Calu3 (cell line): ENCODE data around the gene FRMPD2. TPM values are rescaled to one million over a fixed set of nuclear protein-coding genes. Genes with fewer than 3 reads are reported as not detected.

Source experiments
- BruUV-seq: library from RNA; stranded (reverse); fragments of 400-500 nt; replicated peaks from 2 replicates; lab custom pipeline; 2021; lab: Mats Ljungman, UMichigan
- CTCF ChIA-PET: fragments of 300-600 bp; sonication (Branson Sonifier 250); formaldehyde crosslinking; loops from one replicate; lab custom pipeline; 2022; ENCODE audit warnings: antibody characterized with exemption; lab: Charles Lee
- DNase-seq: peaks from one replicate; pipeline ENCODE4 v3.0.0; 2022
- H3K27ac Mint-ChIP-seq: one replicate; pipeline ENCODE4 v1.8.0; 2022; ENCODE audit warnings: mixed read lengths; ENCODE audit not compliant: unreplicated experiment
- H3K27me3 Mint-ChIP-seq: one replicate; pipeline ENCODE4 v1.8.0; 2022; ENCODE audit warnings: mixed read lengths; ENCODE audit not compliant: unreplicated experiment
- H3K36me3 Mint-ChIP-seq: one replicate; pipeline ENCODE4 v1.8.0; 2022; ENCODE audit warnings: mild to moderate bottlenecking, moderate library complexity, mixed read lengths; ENCODE audit not compliant: insufficient read depth, unreplicated experiment
- H3K4me1 Mint-ChIP-seq: one replicate; pipeline ENCODE4 v1.8.0; 2022; ENCODE audit warnings: mild to moderate bottlenecking, low read depth, mixed read lengths; ENCODE audit not compliant: unreplicated experiment
- H3K4me3 Mint-ChIP-seq: one replicate; pipeline ENCODE4 v1.8.0; 2022; ENCODE audit warnings: mild to moderate bottlenecking, low read depth, moderate library complexity, mixed read lengths; ENCODE audit not compliant: unreplicated experiment
- H3K9me3 Mint-ChIP-seq: one replicate; pipeline ENCODE4 v1.8.0; 2022; ENCODE audit warnings: low read depth, mixed read lengths; ENCODE audit not compliant: unreplicated experiment
- intact Hi-C: fragments of 100-400 bp; cut with micrococcal nuclease; formaldehyde crosslinking; loops from one replicate; pipeline ENCODE4 v1.10.0; 2022; ENCODE audit not compliant: unreplicated experiment
- total RNA-seq: library from RNA; stranded (reverse); gene quantifications from 2 replicates; pipeline ENCODE4 v1.2.3, GENCODE V29; 2022
- TF ChIP-seq, protein P1 (sequence below): fragments of 200-600 bp; IDR thresholded peaks from one replicate; pipeline ENCODE4 v1.8.0; 2022; ENCODE audit warnings: antibody characterized with exemption; ENCODE audit not compliant: unreplicated experiment

FRMPD2 gene
- total RNA-seq, 1 experiment from 2014 or later: 1.9 TPM

GRCh38 chr10:48294431-48294830, 19.9 kb upstream of the FRMPD2 start:
- no peak overlapping the region for H3K27ac Mint-ChIP-seq

GRCh38 chr10:48292616-48293015, 18.1 kb upstream of the FRMPD2 start:
- TF ChIP-seq, protein P1, sequence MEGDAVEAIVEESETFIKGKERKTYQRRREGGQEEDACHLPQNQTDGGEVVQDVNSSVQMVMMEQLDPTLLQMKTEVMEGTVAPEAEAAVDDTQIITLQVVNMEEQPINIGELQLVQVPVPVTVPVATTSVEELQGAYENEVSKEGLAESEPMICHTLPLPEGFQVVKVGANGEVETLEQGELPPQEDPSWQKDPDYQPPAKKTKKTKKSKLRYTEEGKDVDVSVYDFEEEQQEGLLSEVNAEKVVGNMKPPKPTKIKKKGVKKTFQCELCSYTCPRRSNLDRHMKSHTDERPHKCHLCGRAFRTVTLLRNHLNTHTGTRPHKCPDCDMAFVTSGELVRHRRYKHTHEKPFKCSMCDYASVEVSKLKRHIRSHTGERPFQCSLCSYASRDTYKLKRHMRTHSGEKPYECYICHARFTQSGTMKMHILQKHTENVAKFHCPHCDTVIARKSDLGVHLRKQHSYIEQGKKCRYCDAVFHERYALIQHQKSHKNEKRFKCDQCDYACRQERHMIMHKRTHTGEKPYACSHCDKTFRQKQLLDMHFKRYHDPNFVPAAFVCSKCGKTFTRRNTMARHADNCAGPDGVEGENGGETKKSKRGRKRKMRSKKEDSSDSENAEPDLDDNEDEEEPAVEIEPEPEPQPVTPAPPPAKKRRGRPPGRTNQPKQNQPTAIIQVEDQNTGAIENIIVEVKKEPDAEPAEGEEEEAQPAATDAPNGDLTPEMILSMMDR: no peak
- intact Hi-C loops: loop anchor here (1.0 kb wide), 1 partner anchor 35 kb away; no protein-coding TSS in a partner anchor
- Mint-ChIP-seq H3K27ac (no peak overlapping the region), H3K9me3 (no peaks in the 10 kb centered on the region), H3K36me3 (no peaks in the 10 kb centered on the region), H3K4me3 (no peak overlapping the region), H3K4me1 (peaks cover 37% of the 10 kb centered on the region), H3K27me3 (no peaks in the 10 kb centered on the region)
- CTCF ChIA-PET: no interaction called here
- no TSS peak for BruUV-seq
- DNase-seq: no peak

More at GRCh38 chr10:48294431-48294830, 19.9 kb upstream of the FRMPD2 start:
- BruUV-seq: no TSS peak
- TF ChIP-seq, protein P1: no peak
- Mint-ChIP-seq H3K9me3 (no peaks in the 10 kb centered on the region), H3K36me3 (no peaks in the 10 kb centered on the region), H3K4me3 (no peak overlapping the region), H3K4me1 (peaks cover 27% of the 10 kb centered on the region), H3K27me3 (no peaks in the 10 kb centered on the region)
- CTCF ChIA-PET: no interaction called here
- no peak for DNase-seq
- intact Hi-C loops: no loop called here

DNA sequence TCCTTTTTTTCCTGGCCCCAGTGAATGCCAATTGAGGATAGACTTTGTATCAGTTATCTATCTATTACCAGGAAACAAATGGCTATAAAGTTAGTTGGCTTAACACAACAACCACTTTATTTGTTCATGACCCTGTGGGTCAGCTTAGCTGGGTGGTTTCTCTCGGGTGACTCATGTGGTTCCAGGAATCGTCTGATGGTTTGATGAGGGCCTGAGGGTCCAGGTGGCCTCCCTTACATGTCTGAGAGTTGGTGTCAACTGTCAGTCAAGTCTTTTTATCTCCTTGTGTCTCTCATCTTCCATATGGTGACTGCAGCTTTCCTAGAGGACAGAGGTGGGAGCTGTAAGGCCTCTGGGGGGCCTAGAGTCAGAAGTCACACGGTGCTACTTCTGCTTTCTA, 16.7 kb upstream of the FRMPD2 start:
- no peaks in the 10 kb centered on the region for H3K36me3 Mint-ChIP-seq
- DNase-seq: peak; percentile 25
- BruUV-seq: no TSS peak
- no peaks in the 10 kb centered on the region for H3K9me3 Mint-ChIP-seq
- CTCF ChIA-PET: interaction anchor here (1.4 to 2.0 kb wide), 2 partner anchors 10 to 19 kb away, joined by 3 to 6 read pairs; no protein-coding TSS in a partner anchor
- H3K27me3 Mint-ChIP-seq: peaks cover 7% of the 10 kb centered on the region
- TF ChIP-seq, protein P1: no peak
- intact Hi-C loops: no loop called here
- no peak overlapping the region for H3K4me3 Mint-ChIP-seq
- peak overlapping the region; percentile 5 for H3K27ac Mint-ChIP-seq
- H3K4me1 Mint-ChIP-seq: peaks cover 44% of the 10 kb centered on the region

- H3K36me3 Mint-ChIP-seq: no peaks in the 10 kb centered on the region
- no peak overlapping the region for H3K27ac Mint-ChIP-seq
- H3K9me3 Mint-ChIP-seq: no peaks in the 10 kb centered on the region
- H3K4me1 Mint-ChIP-seq: peaks cover 44% of the 10 kb centered on the region
- TF ChIP-seq, protein P1: no peak
- DNase-seq: no peak
- H3K27me3 Mint-ChIP-seq: peaks cover 16% of the 10 kb centered on the region
- BruUV-seq: no TSS peak
- intact Hi-C loops: no loop called here
- H3K4me3 Mint-ChIP-seq: no peak overlapping the region
- CTCF ChIA-PET: interaction anchor here (0.5 to 2.0 kb wide), 3 partner anchors 11 to 366 kb away, joined by 3 to 6 read pairs (median 3); no protein-coding TSS in a partner anchor
Observed at GRCh38 chr10:48290286-48290685, 15.8 kb upstream of the FRMPD2 start.
